GM23248 (cell line): ENCODE results near the gene PDCD7. TPM values are rescaled to one million over a fixed set of nuclear protein-coding genes. Genes with fewer than 3 reads are reported as not detected.

ENCODE experiments used
- DNase-seq: peaks from one replicate; pipeline ENCODE4 v3.0.0-alpha.2; 2015
- H2AFZ ChIP-seq: fragments of 200-600 bp; sonication (generic); 2 replicates; pipeline ENCODE4 v1.6.1; 2016; ENCODE audit warnings: antibody characterized with exemption
- H3F3A ChIP-seq: fragments of 200-600 bp; sonication (generic); 2 replicates; pipeline ENCODE4 v1.6.1; 2016; ENCODE audit warnings: mild to moderate bottlenecking, antibody characterized with exemption, mixed run types; ENCODE audit not compliant: insufficient read depth
- H3K27ac ChIP-seq: fragments of 200-600 bp; sonication (generic); 2 replicates; pipeline ENCODE4 v1.5.1; 2016; ENCODE audit warnings: mild to moderate bottlenecking
- H3K27me3 ChIP-seq: fragments of 200-600 bp; sonication (generic); replicated peaks from 2 replicates; pipeline ENCODE4 v1.6.1; 2016; ENCODE audit warnings: mild to moderate bottlenecking; ENCODE audit not compliant: insufficient read depth
- H3K36me3 ChIP-seq: fragments of 200-600 bp; sonication (generic); 2 replicates; pipeline ENCODE4 v1.6.1; 2016; ENCODE audit warnings: low read depth, mild to moderate bottlenecking
- H3K4me1 ChIP-seq: fragments of 200-600 bp; sonication (generic); 2 replicates; pipeline ENCODE4 v1.6.1; 2016; ENCODE audit warnings: mild to moderate bottlenecking; ENCODE audit not compliant: insufficient read depth
- H3K4me2 ChIP-seq: fragments of 200-600 bp; sonication (generic); one replicate; pipeline ENCODE4 v1.6.1; 2016; ENCODE audit warnings: mild to moderate bottlenecking; ENCODE audit not compliant: unreplicated experiment
- H3K4me3 ChIP-seq: fragments of 200-600 bp; sonication (generic); 2 replicates; pipeline ENCODE4 v1.5.1; 2016; ENCODE audit warnings: mild to moderate bottlenecking
- H3K79me2 ChIP-seq: fragments of 200-600 bp; sonication (generic); 2 replicates; pipeline ENCODE4 v1.6.1; 2016; ENCODE audit warnings: mild to moderate bottlenecking; ENCODE audit not compliant: insufficient read depth
- H3K9ac ChIP-seq: fragments of 200-600 bp; sonication (generic); 2 replicates; pipeline ENCODE4 v1.6.1; 2016; ENCODE audit warnings: mild to moderate bottlenecking
- H3K9me2 ChIP-seq: fragments of 200-600 bp; sonication (generic); 2 replicates; pipeline ENCODE4 v1.6.1; 2016; ENCODE audit warnings: mixed run types, mild to moderate bottlenecking, moderate library complexity; ENCODE audit not compliant: insufficient read depth
- H3K9me3 ChIP-seq: fragments of 200-600 bp; sonication (generic); one replicate; pipeline ENCODE4 v1.6.1; 2017; ENCODE audit warnings: low read depth
- H4K20me1 ChIP-seq: fragments of 200-600 bp; sonication (generic); 2 replicates; pipeline ENCODE4 v1.6.0; 2016; ENCODE audit not compliant: insufficient read depth
- EZH2 ChIP-seq: fragments of 200-600 bp; sonication (generic); IDR thresholded peaks from 2 replicates; pipeline ENCODE4 v1.6.1; 2018; ENCODE audit warnings: antibody characterized with exemption, mild to moderate bottlenecking; ENCODE audit not compliant: insufficient read depth, poor library complexity, severe bottlenecking
- EZH2phosphoT487 ChIP-seq: fragments of 200-600 bp; sonication (generic); IDR thresholded peaks from 2 replicates; pipeline ENCODE4 v1.6.1; 2018; ENCODE audit warnings: antibody characterized with exemption, moderate library complexity, mild to moderate bottlenecking, low read depth; ENCODE audit not compliant: insufficient read depth
- WGBS, 2 experiments: methylation state at CpG; one replicate each; pipeline ENCODE4 v1.1.6; 2015 to 2017; ENCODE audit warnings: low lambda C conversion rate in 2 of 2, low coverage in 1 of 2; ENCODE audit errors: missing lambda C conversion rate in 2 of 2; 5-methylcytosine and 5-hydroxymethylcytosine counted together
- in situ Hi-C: fragments of 300-500 bp; cut with MboI; formaldehyde crosslinking; loops from 2 replicates; pipeline ENCODE4 v1.15.0; 2020
- polyA plus RNA-seq: library from polyadenylated mRNA; unstranded; fragments of >200 nt; fragmentation: Nextera tagmentation; extraction: Ambion mirVana; gene quantifications from 2 replicates; pipeline ENCODE4 v1.2.1, GENCODE V29; 2016
- total RNA-seq: library from RNA; depleted of rRNA; stranded (reverse); fragments of >200 nt; shearing (Covaris generic); gene quantifications from 2 replicates; pipeline ENCODE4 v1.2.3, GENCODE V29; 2014

Gene PDCD7
- total and polyA plus RNA-seq, 2 experiments from 2014 or later: 7.5 to 13.6 TPM

DNA sequence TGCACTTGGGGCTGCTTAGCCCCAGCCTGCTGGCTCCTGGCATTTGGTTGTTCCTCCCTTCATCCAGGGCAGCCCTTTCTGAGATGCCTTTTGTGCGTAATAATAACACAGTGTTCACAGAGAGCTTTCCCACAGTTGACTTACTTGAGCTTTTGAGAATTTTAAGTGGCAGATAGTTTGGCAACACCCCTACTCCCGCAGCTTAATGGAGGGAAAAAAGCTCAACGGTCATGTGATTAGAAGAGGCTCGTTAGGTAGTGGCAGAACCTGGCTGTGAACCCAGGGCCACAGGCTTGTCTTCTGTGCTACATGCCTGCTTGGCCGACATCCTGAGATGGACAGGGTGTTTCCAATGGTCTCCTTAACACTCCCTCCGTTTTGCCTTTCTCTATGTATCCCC, 52.3 kb downstream of the PDCD7 start:
- H3K27ac ChIP-seq: no peak overlapping the region
- 71 to 78% methylated on average over 6 of the region's 6 CpGs for WGBS, 2 experiments
- no peak for DNase-seq
- H3K9me2 ChIP-seq: no peaks in the 10 kb centered on the region
- H3K27me3 ChIP-seq: peaks cover 12% of the 10 kb centered on the region; the same call in 1 of the 2 replicates
- no peak overlapping the region for H3K4me2 ChIP-seq
- H2AFZ ChIP-seq: no peak overlapping the region
- H3K79me2 ChIP-seq: no peaks in the 10 kb centered on the region
- no peaks in the 10 kb centered on the region for H4K20me1 ChIP-seq
- no peaks in the 10 kb centered on the region for H3K36me3 ChIP-seq
- H3K4me3 ChIP-seq: no peak overlapping the region
- no peaks in the 10 kb centered on the region for H3K9me3 ChIP-seq
- in situ Hi-C loops: no loop called here
- no peaks in the 10 kb centered on the region for H3K4me1 ChIP-seq
- no peak for TF ChIP-seq EZH2
- no peak for TF ChIP-seq EZH2phosphoT487
- H3F3A ChIP-seq: no peaks in the 10 kb centered on the region
- no peak overlapping the region for H3K9ac ChIP-seq

DNA sequence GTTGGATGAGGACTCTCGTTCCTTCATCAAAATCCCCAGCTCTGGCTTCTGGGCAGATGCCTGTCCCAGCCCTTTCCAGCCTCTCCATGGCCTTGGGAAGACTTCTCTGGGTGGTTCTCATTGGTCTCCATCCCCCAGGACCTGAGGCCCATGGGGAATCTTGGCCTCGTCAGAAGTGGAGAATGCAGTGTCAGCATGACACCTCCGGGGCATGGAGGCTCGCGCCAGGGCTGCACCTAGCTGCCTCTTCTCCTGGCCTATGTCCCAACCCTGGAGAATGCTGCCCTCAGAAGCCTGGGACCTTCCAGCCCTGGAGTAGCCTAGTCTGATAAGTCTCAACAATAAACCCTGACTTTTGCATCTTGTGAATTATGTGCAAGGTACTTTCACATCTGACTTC, 54.0 kb downstream of the PDCD7 start:
- Histone ChIP-seq H3K4me2 (no peak overlapping the region), H3F3A (no peaks in the 10 kb centered on the region), H3K36me3 (no peaks in the 10 kb centered on the region), H3K27ac (no peak overlapping the region), H3K9me3 (no peaks in the 10 kb centered on the region), H3K9me2 (no peaks in the 10 kb centered on the region), H2AFZ (no peak overlapping the region), H3K4me1 (no peaks in the 10 kb centered on the region), H4K20me1 (no peaks in the 10 kb centered on the region), H3K4me3 (no peak overlapping the region), H3K9ac (no peak overlapping the region), H3K27me3 (peaks cover 12% of the 10 kb centered on the region; the same call in 1 of the 2 replicates), H3K79me2 (no peaks in the 10 kb centered on the region)
- DNase-seq: no peak
- in situ Hi-C loops: no loop called here
- TF ChIP-seq EZH2 (no peak), EZH2phosphoT487 (no peak)
- 72 to 76% methylated on average over 5 of the region's 5 CpGs for WGBS, 2 experiments

DNA sequence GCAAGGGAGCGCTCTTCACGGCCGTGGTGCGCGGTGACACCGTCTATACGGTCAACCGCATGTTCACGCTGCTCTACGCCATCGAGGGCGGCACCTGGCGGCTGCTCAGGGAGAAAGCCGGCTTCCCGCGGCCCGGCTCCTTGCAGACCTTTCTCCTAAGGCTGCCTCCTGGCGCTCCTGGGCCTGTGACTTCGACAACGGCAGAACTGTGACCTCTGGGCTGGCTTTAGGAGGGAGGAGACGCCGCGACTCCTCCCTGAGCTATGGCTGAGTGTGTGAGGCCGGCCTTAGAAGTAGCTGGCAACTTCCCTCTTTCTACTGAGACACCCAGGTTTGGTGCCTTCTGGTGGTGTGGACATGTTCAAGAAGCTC, 55.6 kb downstream of the PDCD7 start:
- no peaks in the 10 kb centered on the region for H3F3A ChIP-seq
- no peak overlapping the region for H3K9ac ChIP-seq
- no peaks in the 10 kb centered on the region for H4K20me1 ChIP-seq
- H3K27ac ChIP-seq: no peak overlapping the region
- H3K27me3 ChIP-seq: peaks cover 9% of the 10 kb centered on the region; the same call in 1 of the 2 replicates
- in situ Hi-C loops: no loop called here
- no peaks in the 10 kb centered on the region for H3K4me1 ChIP-seq
- H3K36me3 ChIP-seq: no peaks in the 10 kb centered on the region
- peak; percentile 84 for DNase-seq
- peak overlapping the region; percentile 52; the same call in 1 of the 2 replicates for H2AFZ ChIP-seq
- TF ChIP-seq EZH2phosphoT487 (no peak), EZH2 (no peak)
- H3K9me3 ChIP-seq: no peaks in the 10 kb centered on the region
- H3K4me2 ChIP-seq: no peak overlapping the region
- no peaks in the 10 kb centered on the region for H3K9me2 ChIP-seq
- H3K79me2 ChIP-seq: no peaks in the 10 kb centered on the region
- 9 to 10% methylated on average over 9 to 24 of the region's 24 CpGs for WGBS, 2 experiments
- H3K4me3 ChIP-seq: no peak overlapping the region

DNA sequence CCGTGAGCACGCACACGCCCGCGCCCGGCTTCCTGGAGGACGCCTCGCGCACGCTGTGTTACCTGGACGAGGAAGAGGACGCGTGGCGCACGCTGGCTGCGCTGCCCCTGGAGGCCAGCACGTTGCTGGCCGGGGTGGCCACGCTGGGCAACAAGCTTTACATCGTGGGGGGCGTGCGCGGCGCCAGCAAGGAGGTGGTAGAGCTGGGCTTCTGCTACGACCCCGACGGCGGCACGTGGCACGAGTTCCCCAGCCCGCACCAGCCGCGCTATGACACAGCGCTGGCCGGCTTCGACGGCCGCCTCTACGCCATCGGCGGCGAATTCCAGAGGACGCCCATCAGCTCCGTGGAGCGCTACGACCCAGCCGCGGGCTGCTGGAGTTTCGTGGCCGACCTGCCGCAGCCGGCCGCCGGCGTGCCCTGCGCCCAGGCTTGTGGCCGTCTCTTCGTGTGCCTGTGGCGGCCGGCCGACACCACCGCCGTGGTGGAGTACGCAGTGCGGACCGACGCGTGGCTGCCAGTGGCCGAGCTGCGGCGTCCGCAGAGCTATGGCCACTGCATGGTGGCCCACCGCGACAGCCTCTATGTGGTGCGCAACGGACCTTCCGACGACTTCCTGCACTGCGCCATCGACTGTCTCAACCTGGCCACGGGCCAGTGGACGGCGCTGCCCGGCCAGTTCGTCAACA, 56.2 kb downstream of the PDCD7 start:
- H3K79me2 ChIP-seq: no peaks in the 10 kb centered on the region
- no peaks in the 10 kb centered on the region for H3K9me2 ChIP-seq
- H3K9me3 ChIP-seq: no peaks in the 10 kb centered on the region
- H3K4me3 ChIP-seq: no peak overlapping the region
- H4K20me1 ChIP-seq: no peaks in the 10 kb centered on the region
- in situ Hi-C loops: no loop called here
- no peaks in the 10 kb centered on the region for H3K36me3 ChIP-seq
- no peak overlapping the region for H3K27ac ChIP-seq
- DNase-seq: no peak
- H2AFZ ChIP-seq: no peak overlapping the region
- H3K4me1 ChIP-seq: no peaks in the 10 kb centered on the region
- TF ChIP-seq EZH2: no peak
- TF ChIP-seq EZH2phosphoT487: no peak
- H3K4me2 ChIP-seq: no peak overlapping the region
- H3K27me3 ChIP-seq: peaks cover 9% of the 10 kb centered on the region; the same call in 1 of the 2 replicates
- 49 to 53% methylated on average over 47 to 59 of the region's 85 CpGs for WGBS, 2 experiments
- H3F3A ChIP-seq: no peaks in the 10 kb centered on the region
- no peak overlapping the region for H3K9ac ChIP-seq
